Aorta (tissue), 5 donors: ENCODE data around the gene TBCA. TPM values are rescaled to one million over a fixed set of nuclear protein-coding genes. Genes with fewer than 3 reads are reported as not detected.

Experiments used
- ATAC-seq: fragments of 200-7000 bp; cut with Tn5 transposase; one replicate; pipeline ENCODE4 v1.9.1; 2022; ENCODE audit warnings: moderate library complexity; ENCODE audit not compliant: low FRiP score
- DNase-seq, 2 donors: peaks; one replicate each; pipeline ENCODE4 v3.0.0-alpha.2; 2020
- H3K27ac ChIP-seq, 2 donors: one replicate each; pipeline ENCODE4 v1.5.1; 2013; ENCODE audit warnings: low read length in 2 of 2, mild to moderate bottlenecking in 2 of 2, moderate library complexity in 2 of 2, control low read depth in 1 of 2, inconsistent platforms in 1 of 2, low read depth in 1 of 2
- H3K27me3 ChIP-seq, 2 donors: one replicate each; pipeline ENCODE4 v1.6.1; 2013; ENCODE audit warnings: control low read depth in 1 of 2, low read length in 1 of 2, mild to moderate bottlenecking in 1 of 2, moderate library complexity in 1 of 2; ENCODE audit not compliant: insufficient read depth in 2 of 2, control insufficient read depth in 1 of 2
- H3K36me3 ChIP-seq, 2 donors: one replicate each; pipeline ENCODE4 v1.6.1; 2013; ENCODE audit warnings: control low read depth in 1 of 2, low read length in 1 of 2, mild to moderate bottlenecking in 1 of 2; ENCODE audit not compliant: insufficient read depth in 2 of 2, control insufficient read depth in 1 of 2
- H3K4me1 ChIP-seq, 2 donors: one replicate each; pipeline ENCODE4 v1.6.1; 2013; ENCODE audit warnings: low read length in 2 of 2, control low read depth in 1 of 2, mild to moderate bottlenecking in 1 of 2, moderate library complexity in 1 of 2; ENCODE audit not compliant: insufficient read depth in 2 of 2, control insufficient read depth in 1 of 2
- H3K4me3 ChIP-seq, 2 donors: one replicate each; pipeline ENCODE4 v1.5.1; 2013; ENCODE audit warnings: low read length in 2 of 2, control low read depth in 1 of 2, mild to moderate bottlenecking in 1 of 2
- H3K9me3 ChIP-seq: one replicate; pipeline ENCODE4 v1.6.1; 2013; ENCODE audit warnings: mild to moderate bottlenecking, low read length; ENCODE audit not compliant: control insufficient read depth
- WGBS, 2 donors: extraction: QIAGEN DNeasy Blood & Tissue Kit; methylation state at CpG; one replicate each; pipeline ENCODE4 v1.1.7; 2013; 5-methylcytosine and 5-hydroxymethylcytosine counted together
- intact Hi-C, 2 donors: fragments of 100-400 bp; cut with DNase I; formaldehyde crosslinking; loops; one replicate each; pipeline versions ENCODE4 v1.14.2 to v1.15.0; 2022
- polyA plus RNA-seq, 2 donors: library from polyadenylated mRNA; stranded (reverse); fragments of 200-250 nt; gene quantifications; one replicate each; pipeline ENCODE4 v1.2.3, GENCODE V29; 2013
- total RNA-seq, 2 donors: library from RNA; stranded (reverse); fragmentation: NEBNext Ultra II Directional; extraction: Animal tissue kit (Norgen Biotek cat#: 25700); gene quantifications; one replicate each; pipeline ENCODE4 v1.2.1, GENCODE V29; 2021
- donor health status: healthy with polysubstance abuse.
- donor health status: Bipolar disorder and iron deficiency.
- donor health status: DM: no; HTN: no; CAD: no.
- donor health status: DM: no; HTN: no; CAD: no.
- donor health status: DM: yes; HTN: yes; CAD: no.

Gene TBCA
- total and polyA plus RNA-seq, 4 donors: 98.9 to 269 (median 158) TPM

DNA sequence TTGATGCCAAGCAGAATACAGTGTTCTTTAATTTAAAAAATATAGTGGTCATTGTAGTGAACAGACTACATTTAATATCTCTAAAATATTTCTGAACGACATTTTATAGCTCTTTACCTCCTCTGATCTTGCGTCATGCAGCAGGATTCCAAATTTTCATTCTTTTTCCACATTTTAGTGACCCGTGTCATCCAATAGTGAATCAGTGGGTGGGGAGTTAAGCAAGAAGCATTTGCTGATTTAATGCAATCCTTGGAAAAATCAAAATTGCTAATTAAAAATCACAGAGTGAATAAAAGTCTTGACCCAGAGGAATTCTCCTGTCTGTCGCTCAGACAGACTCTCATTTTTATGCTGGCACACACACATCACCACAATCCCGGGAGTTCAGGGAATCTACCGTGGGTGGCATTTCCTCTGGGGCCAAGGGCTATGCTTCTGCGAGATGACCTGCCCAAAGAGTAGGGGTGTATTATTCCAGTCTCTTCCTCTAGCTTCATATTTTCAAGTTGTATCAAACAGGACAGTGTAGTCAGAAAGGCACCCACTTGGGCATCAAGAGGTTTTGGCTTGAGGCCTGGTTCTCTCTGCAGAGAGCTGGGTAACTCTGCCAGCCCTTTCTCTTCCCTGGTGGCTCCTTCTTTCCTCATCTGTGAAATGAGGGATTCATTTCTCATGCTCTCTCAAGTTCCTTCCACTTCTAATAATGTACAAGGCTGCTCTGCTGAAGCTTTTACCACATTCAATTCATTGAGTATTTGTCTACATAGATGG is 112.9 kb downstream of the TBCA start:
- ATAC-seq: no peak
- WGBS, 2 donors: 73 to 77% methylated on average over 7 of the region's 7 CpGs
- H3K36me3 ChIP-seq: no peaks in the 10 kb centered on the region
- no peak for DNase-seq
- no peaks in the 10 kb centered on the region for H3K4me1 ChIP-seq
- no peaks in the 10 kb centered on the region for H3K27me3 ChIP-seq
- no peak overlapping the region for H3K27ac ChIP-seq
- peaks cover 4% of the 10 kb centered on the region for H3K9me3 ChIP-seq
- H3K4me3 ChIP-seq: no peak overlapping the region
- intact Hi-C loops: no loop called here

DNA sequence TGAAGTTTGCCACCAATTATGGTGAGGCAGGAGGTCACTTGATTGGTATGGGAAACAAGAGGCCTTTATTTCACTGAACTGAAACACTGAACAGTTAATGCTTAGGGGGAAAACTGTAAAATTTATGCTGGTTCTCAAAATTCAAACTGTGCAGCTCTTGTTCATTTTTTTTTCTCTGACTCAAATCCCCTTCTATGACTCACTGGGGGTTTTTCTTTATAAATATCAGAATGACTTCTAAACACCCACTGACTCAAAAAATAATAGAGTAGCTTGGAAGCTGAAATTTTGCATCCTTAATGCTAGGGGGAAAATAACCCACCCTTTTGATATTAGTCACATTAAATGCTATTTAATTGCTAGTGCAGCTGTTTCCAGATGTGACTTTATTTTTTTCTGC is 113.5 kb downstream of the TBCA start:
- DNase-seq: no peak
- Histone ChIP-seq H3K4me3 (no peak overlapping the region), H3K4me1 (no peaks in the 10 kb centered on the region), H3K27me3 (no peaks in the 10 kb centered on the region), H3K36me3 (no peaks in the 10 kb centered on the region), H3K27ac (no peak overlapping the region), H3K9me3 (peaks cover 4% of the 10 kb centered on the region)
- intact Hi-C loops: no loop called here
- ATAC-seq: no peak

DNA sequence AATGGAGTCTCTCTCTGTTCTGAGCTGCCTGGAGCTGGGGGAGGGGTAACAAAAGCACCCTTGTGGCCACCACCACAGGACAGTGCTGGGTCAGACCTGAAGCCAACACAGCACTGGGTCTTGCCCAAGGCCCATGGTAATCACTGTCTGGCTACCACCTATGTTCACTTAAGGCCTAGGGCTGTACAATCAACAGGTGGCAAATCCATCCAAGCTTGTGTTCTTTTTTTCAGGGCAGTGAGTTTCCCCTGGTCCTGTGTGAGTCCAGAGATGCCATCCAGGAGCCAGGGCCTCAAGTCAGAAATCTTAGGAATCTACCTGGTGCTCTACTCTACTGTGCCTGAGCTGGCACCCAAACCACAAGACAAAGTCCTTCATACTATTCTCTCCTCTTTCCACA is 117.5 kb downstream of the TBCA start:
- Histone ChIP-seq H3K27ac (no peak overlapping the region), H3K9me3 (peaks cover 4% of the 10 kb centered on the region), H3K4me1 (no peaks in the 10 kb centered on the region), H3K36me3 (no peaks in the 10 kb centered on the region), H3K27me3 (no peaks in the 10 kb centered on the region), H3K4me3 (no peak overlapping the region)
- intact Hi-C loops: no loop called here
- ATAC-seq (no peak), DNase-seq (no peak)

GRCh38 chr5:77651343-77651742 is 124.8 kb downstream of the TBCA start:
- H3K36me3 ChIP-seq: no peaks in the 10 kb centered on the region
- no peaks in the 10 kb centered on the region for H3K27me3 ChIP-seq
- WGBS, 2 donors: 47 to 56% methylated on average over 2 of the region's 2 CpGs
- DNase-seq: no peak
- no peak overlapping the region for H3K4me3 ChIP-seq
- intact Hi-C loops: no loop called here
- no peaks in the 10 kb centered on the region for H3K9me3 ChIP-seq
- no peak for ATAC-seq
- H3K27ac ChIP-seq: no peak overlapping the region
- H3K4me1 ChIP-seq: no peaks in the 10 kb centered on the region

GRCh38 chr5:77650686-77651085 is 125.5 kb downstream of the TBCA start:
- WGBS, 2 donors: 40 to 45% methylated on average over 1 of the region's 1 CpG
- intact Hi-C loops: no loop called here
- no peaks in the 10 kb centered on the region for H3K4me1 ChIP-seq
- no peaks in the 10 kb centered on the region for H3K36me3 ChIP-seq
- H3K27me3 ChIP-seq: no peaks in the 10 kb centered on the region
- DNase-seq: no peak
- no peak overlapping the region for H3K4me3 ChIP-seq
- ATAC-seq: no peak
- no peaks in the 10 kb centered on the region for H3K9me3 ChIP-seq
- no peak overlapping the region for H3K27ac ChIP-seq

- 94 to 97% methylated on average over 2 of the region's 2 CpGs for WGBS, 2 donors
- intact Hi-C loops: loop anchor here in 1 of 2 donors (10.0 kb wide), 1 partner anchor 355 kb away; no protein-coding TSS in a partner anchor
Measured at GRCh38 chr5:77649776-77650175, 126.4 kb downstream of the TBCA start.

DNA sequence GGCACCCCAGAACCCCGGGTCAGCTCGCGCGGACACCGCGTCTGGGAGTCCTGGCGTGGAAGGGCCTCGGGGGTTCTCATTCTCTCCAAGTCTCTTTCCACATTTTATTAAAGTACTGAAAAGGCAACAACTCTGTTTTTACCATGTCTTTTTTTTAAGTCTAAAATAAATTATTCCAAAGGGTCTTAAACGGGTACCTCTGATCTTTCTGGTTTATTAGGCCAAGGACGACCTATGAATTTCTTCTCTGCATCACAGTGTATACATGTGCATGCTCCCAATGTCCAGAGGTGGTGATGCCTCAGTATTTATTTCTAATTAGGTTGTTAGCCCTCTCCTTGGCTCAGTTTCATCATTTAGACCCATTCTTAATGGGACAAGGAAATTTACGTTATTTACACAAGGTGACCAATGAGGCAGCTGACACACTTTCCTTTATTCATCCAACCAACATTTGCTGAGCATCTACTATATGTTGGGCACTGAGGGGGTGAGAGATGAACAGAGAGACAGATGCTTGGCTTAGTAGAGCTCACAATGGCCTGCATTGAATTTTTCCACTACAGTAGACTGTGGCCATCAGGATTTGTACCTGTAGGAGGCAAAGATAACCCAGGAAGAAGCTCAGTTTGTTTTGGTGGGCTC is 130.0 kb downstream of the TBCA start:
- 65 to 68% methylated on average over 11 of the region's 11 CpGs for WGBS, 2 donors
- intact Hi-C loops: loop anchor here in 1 of 2 donors (10.0 kb wide), 1 partner anchor 359 kb away; no protein-coding TSS in a partner anchor
- peaks cover 0 to 3% of the 10 kb centered on the region in 2 donors for H3K4me1 ChIP-seq
- H3K36me3 ChIP-seq: no peaks in the 10 kb centered on the region
- H3K27me3 ChIP-seq: no peaks in the 10 kb centered on the region
- DNase-seq: no peak
- no peak for ATAC-seq
- no peak overlapping the region for H3K4me3 ChIP-seq
- H3K27ac ChIP-seq: no peak overlapping the region
- H3K9me3 ChIP-seq: no peaks in the 10 kb centered on the region

More at GRCh38 chr5:77649776-77650175, 126.4 kb downstream of the TBCA start:
- Histone ChIP-seq H3K36me3 (no peaks in the 10 kb centered on the region), H3K9me3 (no peaks in the 10 kb centered on the region), H3K4me1 (no peaks in the 10 kb centered on the region), H3K27ac (no peak overlapping the region), H3K4me3 (no peak overlapping the region), H3K27me3 (no peaks in the 10 kb centered on the region)
- no peak for DNase-seq
- ATAC-seq: no peak

- 2% methylated on average over 59 to 80 of the region's 80 CpGs for WGBS, 2 donors
- Histone ChIP-seq H3K4me1 (peaks cover 0 to 3% of the 10 kb centered on the region in 2 donors), H3K27me3 (no peaks in the 10 kb centered on the region), H3K4me3 (peak overlapping the region; percentile 23 to 35), H3K27ac (no peak overlapping the region), H3K36me3 (no peaks in the 10 kb centered on the region), H3K9me3 (no peaks in the 10 kb centered on the region)
- DNase-seq (no peak), ATAC-seq (peak; percentile 43)
- intact Hi-C loops: loop anchor here in 1 of 2 donors (10.0 kb wide), 1 partner anchor 359 kb away; no protein-coding TSS in a partner anchor
Measured at GRCh38 chr5:77645158-77645994, 130.8 kb downstream of the TBCA start.
